Measurements from ENCODE around the gene LHX5. TPM values are rescaled to one million over a fixed set of nuclear protein-coding genes. Genes with fewer than 3 reads are reported as not detected.

LHX5 gene
- total RNA-seq, 1 experiment from 2014 or later: 1.9 TPM

GRCh38 chr12:113500306-113500675 is 28.6 kb upstream of the LHX5 start:
- no peak overlapping the region for H4K5ac ChIP-seq (ENCODE audit: insufficient read length, low read depth, low read length)
- WGBS (ENCODE audit: extremely low coverage, insufficient read length, low lambda C conversion rate): no CpG with 5 or more reads among the region's 8 CpGs
- peak overlapping the region in 1 of 2 experiments; percentile 70; a peak in 2 of 5 replicates for H3K4me3 Mint-ChIP-seq
- no peaks in the 10 kb centered on the region for H3K79me2 ChIP-seq (ENCODE audit: insufficient read depth, low read length)
- peaks cover 0 to 4% (median 0%) of the 10 kb centered on the region in 3 experiments; a peak in 1 of 7 replicates for H3K36me3 Mint-ChIP-seq (ENCODE audit: insufficient read depth in 1 of 3, low read depth in 3 of 3)
- no peaks in the 10 kb centered on the region for H4K20me1 ChIP-seq (ENCODE audit: control insufficient read depth, insufficient read depth, insufficient read length)
- no peak overlapping the region; the same call in 1 of the 2 replicates for H3K4ac ChIP-seq (ENCODE audit: low read depth, low read length)
- H3K23ac ChIP-seq (ENCODE audit: insufficient read length, low read depth, low read length): no peak overlapping the region
- no peaks in the 10 kb centered on the region for H3K27me3 ChIP-seq (ENCODE audit: insufficient read depth, low read length)
- H2BK20ac ChIP-seq (ENCODE audit: low read depth, low read length, poor library complexity, severe bottlenecking): peak overlapping the region; percentile 62
- no peaks in the 10 kb centered on the region for H3K79me1 ChIP-seq (ENCODE audit: insufficient read depth, low read depth, low read length, poor library complexity, severe bottlenecking)
- no peak overlapping the region for H2BK120ac ChIP-seq (ENCODE audit: low read depth, low read length, poor library complexity, severe bottlenecking)
- H2BK5ac ChIP-seq (ENCODE audit: insufficient read length, low read length): no peak overlapping the region
- H3K9me3 Mint-ChIP-seq: no peaks in the 10 kb centered on the region; a peak in 1 of 5 replicates
- no peak overlapping the region for H4K91ac ChIP-seq (ENCODE audit: insufficient read length, low read depth, low read length)
- H2BK15ac ChIP-seq (ENCODE audit: low read depth, low read length): no peak overlapping the region
- H3K27ac Mint-ChIP-seq: peak overlapping the region; percentile 41 to 93 (median 88); a peak in 6 of 7 replicates
- H3K4me2 ChIP-seq (ENCODE audit: insufficient read depth, insufficient read length, low read length): no peak overlapping the region
- no peak overlapping the region; the same call in 1 of the 2 replicates for H3K14ac ChIP-seq (ENCODE audit: insufficient read depth, low read length)
- H3T11ph ChIP-seq (ENCODE audit: low read length): no peak overlapping the region
- no peak overlapping the region for H3K9ac ChIP-seq (ENCODE audit: extremely low read depth, insufficient read length, low read length)
- H3K4me1 ChIP-seq (ENCODE audit: insufficient read depth, low read length): peaks cover 9% of the 10 kb centered on the region; the same call in 1 of the 2 replicates
- H2AK5ac ChIP-seq (ENCODE audit: insufficient read length, low read length): no peak overlapping the region
- peaks cover 27 to 28% of the 10 kb centered on the region in 2 experiments for H3K4me1 Mint-ChIP-seq
- H4K8ac ChIP-seq (replicated peaks; ENCODE audit: insufficient read length, low read depth, low read length): no peak overlapping the region
- no peaks in the 10 kb centered on the region for H3K9me3 ChIP-seq (ENCODE audit: control insufficient read depth, low read depth, low read length)
- no peak for TF ChIP-seq CTCF (conservative IDR thresholded peaks at IDR 0.05)
- H3K23me2 ChIP-seq (ENCODE audit: insufficient read length, low read depth, low read length, poor library complexity, severe bottlenecking): no peaks in the 10 kb centered on the region
- peak overlapping the region; percentile 12 for H3K18ac ChIP-seq (ENCODE audit: insufficient read length, low read depth, low read length)
- H3K56ac ChIP-seq (ENCODE audit: insufficient read length, low read depth, low read length): no peak overlapping the region
- H2BK12ac ChIP-seq (ENCODE audit: insufficient read length, low read depth, low read length): no peak overlapping the region
- H3K27me3 Mint-ChIP-seq (ENCODE audit: low read depth): peaks cover 11% of the 10 kb centered on the region
- DNase-seq: no peak
- no peak overlapping the region for H2AFZ ChIP-seq (ENCODE audit: low read length)
- H3K27ac ChIP-seq (ENCODE audit: insufficient read length, low read depth, low read length): no peak overlapping the region
